GM23248 (cell line): Measurements from ENCODE around the gene TAF4. TPM values are rescaled to one million over a fixed set of nuclear protein-coding genes. Genes with fewer than 3 reads are reported as not detected.

Experiments
- DNase-seq: peaks from one replicate; pipeline ENCODE4 v3.0.0-alpha.2; 2015
- H2AFZ ChIP-seq: fragments of 200-600 bp; sonication (generic); 2 replicates; pipeline ENCODE4 v1.6.1; 2016; ENCODE audit warnings: antibody characterized with exemption
- H3F3A ChIP-seq: fragments of 200-600 bp; sonication (generic); 2 replicates; pipeline ENCODE4 v1.6.1; 2016; ENCODE audit warnings: mild to moderate bottlenecking, antibody characterized with exemption, mixed run types; ENCODE audit not compliant: insufficient read depth
- H3K27ac ChIP-seq: fragments of 200-600 bp; sonication (generic); 2 replicates; pipeline ENCODE4 v1.5.1; 2016; ENCODE audit warnings: mild to moderate bottlenecking
- H3K27me3 ChIP-seq: fragments of 200-600 bp; sonication (generic); replicated peaks from 2 replicates; pipeline ENCODE4 v1.6.1; 2016; ENCODE audit warnings: mild to moderate bottlenecking; ENCODE audit not compliant: insufficient read depth
- H3K36me3 ChIP-seq: fragments of 200-600 bp; sonication (generic); 2 replicates; pipeline ENCODE4 v1.6.1; 2016; ENCODE audit warnings: low read depth, mild to moderate bottlenecking
- H3K4me1 ChIP-seq: fragments of 200-600 bp; sonication (generic); 2 replicates; pipeline ENCODE4 v1.6.1; 2016; ENCODE audit warnings: mild to moderate bottlenecking; ENCODE audit not compliant: insufficient read depth
- H3K4me2 ChIP-seq: fragments of 200-600 bp; sonication (generic); one replicate; pipeline ENCODE4 v1.6.1; 2016; ENCODE audit warnings: mild to moderate bottlenecking; ENCODE audit not compliant: unreplicated experiment
- H3K4me3 ChIP-seq: fragments of 200-600 bp; sonication (generic); 2 replicates; pipeline ENCODE4 v1.5.1; 2016; ENCODE audit warnings: mild to moderate bottlenecking
- H3K79me2 ChIP-seq: fragments of 200-600 bp; sonication (generic); 2 replicates; pipeline ENCODE4 v1.6.1; 2016; ENCODE audit warnings: mild to moderate bottlenecking; ENCODE audit not compliant: insufficient read depth
- H3K9ac ChIP-seq: fragments of 200-600 bp; sonication (generic); 2 replicates; pipeline ENCODE4 v1.6.1; 2016; ENCODE audit warnings: mild to moderate bottlenecking
- H3K9me2 ChIP-seq: fragments of 200-600 bp; sonication (generic); 2 replicates; pipeline ENCODE4 v1.6.1; 2016; ENCODE audit warnings: mixed run types, mild to moderate bottlenecking, moderate library complexity; ENCODE audit not compliant: insufficient read depth
- H3K9me3 ChIP-seq: fragments of 200-600 bp; sonication (generic); one replicate; pipeline ENCODE4 v1.6.1; 2017; ENCODE audit warnings: low read depth
- H4K20me1 ChIP-seq: fragments of 200-600 bp; sonication (generic); 2 replicates; pipeline ENCODE4 v1.6.0; 2016; ENCODE audit not compliant: insufficient read depth
- EZH2 ChIP-seq: fragments of 200-600 bp; sonication (generic); IDR thresholded peaks from 2 replicates; pipeline ENCODE4 v1.6.1; 2018; ENCODE audit warnings: antibody characterized with exemption, mild to moderate bottlenecking; ENCODE audit not compliant: insufficient read depth, poor library complexity, severe bottlenecking
- EZH2phosphoT487 ChIP-seq: fragments of 200-600 bp; sonication (generic); IDR thresholded peaks from 2 replicates; pipeline ENCODE4 v1.6.1; 2018; ENCODE audit warnings: antibody characterized with exemption, moderate library complexity, mild to moderate bottlenecking, low read depth; ENCODE audit not compliant: insufficient read depth
- WGBS, 2 experiments: methylation state at CpG; one replicate each; pipeline ENCODE4 v1.1.6; 2015 to 2017; ENCODE audit warnings: low lambda C conversion rate in 2 of 2, low coverage in 1 of 2; ENCODE audit errors: missing lambda C conversion rate in 2 of 2; 5-methylcytosine and 5-hydroxymethylcytosine counted together
- in situ Hi-C: fragments of 300-500 bp; cut with MboI; formaldehyde crosslinking; loops from 2 replicates; pipeline ENCODE4 v1.15.0; 2020
- polyA plus RNA-seq: library from polyadenylated mRNA; unstranded; fragments of >200 nt; fragmentation: Nextera tagmentation; extraction: Ambion mirVana; gene quantifications from 2 replicates; pipeline ENCODE4 v1.2.1, GENCODE V29; 2016
- total RNA-seq: library from RNA; depleted of rRNA; stranded (reverse); fragments of >200 nt; shearing (Covaris generic); gene quantifications from 2 replicates; pipeline ENCODE4 v1.2.3, GENCODE V29; 2014

Gene TAF4
- total and polyA plus RNA-seq, 2 experiments from 2014 or later = 1.4 to 2.9 TPM

- Histone ChIP-seq H4K20me1 (no peaks in the 10 kb centered on the region), H2AFZ (no peak overlapping the region), H3K36me3 (no peaks in the 10 kb centered on the region), H3K27me3 (no peaks in the 10 kb centered on the region), H3K4me2 (no peak overlapping the region), H3K4me1 (no peaks in the 10 kb centered on the region), H3K9me3 (no peaks in the 10 kb centered on the region), H3K27ac (no peak overlapping the region), H3K9me2 (no peaks in the 10 kb centered on the region), H3K4me3 (no peak overlapping the region), H3K9ac (no peak overlapping the region), H3K79me2 (no peaks in the 10 kb centered on the region), H3F3A (no peaks in the 10 kb centered on the region)
- TF ChIP-seq EZH2 = no peak
- TF ChIP-seq EZH2phosphoT487 = no peak
- in situ Hi-C loops = no loop called here
- WGBS, 2 experiments = 63 to 65% methylated on average over 13 to 16 of the region's 16 CpGs
- DNase-seq = no peak
These were observed 123.8 kb downstream of the TAF4 start for GRCh38 chr20:61941721-61942405.

GRCh38 chr20:61940976-61941720 lies 124.5 kb downstream of the TAF4 start:
- Histone ChIP-seq H3K79me2 (no peaks in the 10 kb centered on the region), H3F3A (no peaks in the 10 kb centered on the region), H3K27me3 (no peaks in the 10 kb centered on the region), H2AFZ (no peak overlapping the region), H3K27ac (no peak overlapping the region), H3K4me2 (no peak overlapping the region), H3K4me3 (no peak overlapping the region), H3K9ac (no peak overlapping the region), H3K4me1 (no peaks in the 10 kb centered on the region), H4K20me1 (no peaks in the 10 kb centered on the region), H3K36me3 (no peaks in the 10 kb centered on the region), H3K9me2 (no peaks in the 10 kb centered on the region), H3K9me3 (no peaks in the 10 kb centered on the region)
- in situ Hi-C loops = no loop called here
- 51 to 55% methylated on average over 16 of the region's 16 CpGs for WGBS, 2 experiments
- TF ChIP-seq EZH2phosphoT487 (no peak), EZH2 (no peak)
- DNase-seq = no peak

GRCh38 chr20:61940491-61940890 lies 125.2 kb downstream of the TAF4 start:
- H3K4me3 ChIP-seq = no peak overlapping the region
- no peak overlapping the region for H3K9ac ChIP-seq
- H3F3A ChIP-seq = no peaks in the 10 kb centered on the region
- H3K27me3 ChIP-seq = no peaks in the 10 kb centered on the region
- H3K9me2 ChIP-seq = no peaks in the 10 kb centered on the region
- H3K79me2 ChIP-seq = no peaks in the 10 kb centered on the region
- in situ Hi-C loops = no loop called here
- no peak overlapping the region for H2AFZ ChIP-seq
- no peak for TF ChIP-seq EZH2phosphoT487
- no peak for TF ChIP-seq EZH2
- H3K36me3 ChIP-seq = no peaks in the 10 kb centered on the region
- 65 to 71% methylated on average over 17 of the region's 17 CpGs for WGBS, 2 experiments
- DNase-seq = no peak
- H3K4me2 ChIP-seq = no peak overlapping the region
- no peaks in the 10 kb centered on the region for H4K20me1 ChIP-seq
- H3K27ac ChIP-seq = no peak overlapping the region
- no peaks in the 10 kb centered on the region for H3K9me3 ChIP-seq
- no peaks in the 10 kb centered on the region for H3K4me1 ChIP-seq

DNA sequence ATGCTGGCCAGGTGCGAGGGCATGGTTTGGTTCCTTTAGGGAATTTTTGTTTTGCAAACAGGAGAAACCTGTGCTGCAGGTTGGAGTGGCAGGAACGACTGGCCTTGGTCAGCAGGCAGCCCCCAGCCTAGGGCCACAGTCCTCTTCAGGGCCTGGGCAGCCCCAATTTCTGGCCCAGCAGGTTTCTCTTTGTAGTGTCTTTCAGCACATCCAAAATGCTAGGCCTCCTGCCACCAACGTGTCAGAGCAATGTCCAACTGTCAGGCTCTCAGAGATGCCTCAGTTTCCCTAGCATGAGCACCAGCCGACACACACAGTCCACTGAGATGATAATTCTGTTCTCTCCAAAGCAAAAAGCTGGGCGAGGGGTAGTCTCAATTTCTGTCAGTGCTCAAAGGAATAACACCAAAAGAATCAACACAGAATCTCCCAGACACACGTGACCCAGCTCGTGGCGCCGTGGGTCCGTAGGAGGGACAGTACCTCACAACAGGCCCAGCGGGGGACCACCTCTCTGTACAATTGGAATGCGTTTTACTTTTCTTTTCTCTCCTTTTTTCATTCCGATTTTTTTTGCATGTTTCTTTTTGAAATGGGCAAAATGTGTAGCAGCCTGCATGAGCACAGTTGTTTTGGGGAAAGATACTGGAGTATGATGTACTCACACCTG lies 125.9 kb downstream of the TAF4 start:
- no peak for DNase-seq
- TF ChIP-seq EZH2phosphoT487 (no peak), EZH2 (no peak)
- H3K4me3 ChIP-seq = no peak overlapping the region
- no peaks in the 10 kb centered on the region for H4K20me1 ChIP-seq
- H3K9ac ChIP-seq = no peak overlapping the region
- H3K4me2 ChIP-seq = no peak overlapping the region
- no peaks in the 10 kb centered on the region for H3F3A ChIP-seq
- H3K36me3 ChIP-seq = no peaks in the 10 kb centered on the region
- H3K27me3 ChIP-seq = no peaks in the 10 kb centered on the region
- H3K9me2 ChIP-seq = no peaks in the 10 kb centered on the region
- no peak overlapping the region for H2AFZ ChIP-seq
- H3K79me2 ChIP-seq = no peaks in the 10 kb centered on the region
- no peaks in the 10 kb centered on the region for H3K4me1 ChIP-seq
- no peak overlapping the region for H3K27ac ChIP-seq
- in situ Hi-C loops = no loop called here
- 37 to 38% methylated on average over 13 of the region's 13 CpGs for WGBS, 2 experiments
- H3K9me3 ChIP-seq = no peaks in the 10 kb centered on the region
